NCI-H82 (cell line): ENCODE data around the gene PRR7.
A peak's percentile ranks its signal among the peaks of the same experiment; 100 is the strongest.

ENCODE experiments used
- DNase-seq: peaks from one replicate; lab custom pipeline; 2025; lab: John Stamatoyannopoulos, UW

The PRR7 gene

GRCh38 chr5:177499842-177500241, 53.2 kb downstream of the PRR7 start:
- DNase-seq, result no peak

- DNase-seq, result peak; percentile 91
Measured at GRCh38 chr5:177500685-177501522, 54.3 kb downstream of the PRR7 start.

GRCh38 chr5:177501874-177502678, 55.5 kb downstream of the PRR7 start:
- no peak for DNase-seq

- no peak for DNase-seq
Measured at GRCh38 chr5:177502886-177503285, 56.3 kb downstream of the PRR7 start.

GRCh38 chr5:177503351-177504085, 56.9 kb downstream of the PRR7 start:
- DNase-seq, result no peak

- no peak for DNase-seq
Measured at GRCh38 chr5:177504086-177505056, 57.8 kb downstream of the PRR7 start.

- DNase-seq, result no peak
Measured at GRCh38 chr5:177505075-177505474, 58.5 kb downstream of the PRR7 start.
